ENCODE results near the gene DUSP21. TPM values are rescaled to one million over a fixed set of nuclear protein-coding genes. Genes with fewer than 3 reads are reported as not detected.
A peak's percentile ranks its signal among the peaks of the same experiment; 100 is the strongest.

Gene DUSP21
- polyA plus RNA-seq, 2 donors = not detected

GRCh38 chrX:44874420-44875184, 30.8 kb downstream of the DUSP21 start:
- Histone ChIP-seq H3K27me3 (ENCODE audit: control insufficient read depth in 1 of 2, insufficient read depth in 2 of 2, low read length in 2 of 2) (no peaks in the 10 kb centered on the region), H3K4me1 (ENCODE audit: control insufficient read depth in 2 of 2, insufficient read depth in 2 of 2, low read length in 1 of 2) (no peaks in the 10 kb centered on the region), H3K36me3 (ENCODE audit: control insufficient read depth in 2 of 2, insufficient read depth in 2 of 2, low read length in 1 of 2) (no peaks in the 10 kb centered on the region), H3K9me3 (ENCODE audit: control insufficient read depth in 2 of 2, insufficient read depth in 1 of 2, low read depth in 1 of 2, low read length in 1 of 2) (no peaks in the 10 kb centered on the region), H3K27ac (ENCODE audit: low read depth in 2 of 2, low read length in 1 of 2) (peak overlapping the region; percentile 99), H3K4me3 (ENCODE audit: low read depth in 1 of 2, low read length in 2 of 2) (peak overlapping the region; percentile 86 to 90)
- 0 to 1% methylated on average over 14 of the region's 14 CpGs for whole genome bisulfite sequencing, 2 donors

GRCh38 chrX:44875185-44875489, 31.3 kb downstream of the DUSP21 start:
- peak overlapping the region in 1 of 2 donors; percentile 90 for H3K4me3 ChIP-seq (ENCODE audit: low read depth in 1 of 2, low read length in 2 of 2)
- 7 to 14% methylated on average over 5 of the region's 5 CpGs for WGBS, 2 donors
- no peak overlapping the region for H3K27ac ChIP-seq (ENCODE audit: low read depth in 2 of 2, low read length in 1 of 2)
- H3K4me1 ChIP-seq (ENCODE audit: control insufficient read depth in 2 of 2, insufficient read depth in 2 of 2, low read length in 1 of 2) = no peaks in the 10 kb centered on the region
- no peaks in the 10 kb centered on the region for H3K27me3 ChIP-seq (ENCODE audit: control insufficient read depth in 1 of 2, insufficient read depth in 2 of 2, low read length in 2 of 2)
- H3K9me3 ChIP-seq (ENCODE audit: control insufficient read depth in 2 of 2, insufficient read depth in 1 of 2, low read depth in 1 of 2, low read length in 1 of 2) = no peaks in the 10 kb centered on the region
- no peaks in the 10 kb centered on the region for H3K36me3 ChIP-seq (ENCODE audit: control insufficient read depth in 2 of 2, insufficient read depth in 2 of 2, low read length in 1 of 2)

- Histone ChIP-seq H3K9me3 (ENCODE audit: control insufficient read depth in 2 of 2, insufficient read depth in 1 of 2, low read depth in 1 of 2, low read length in 1 of 2) (no peaks in the 10 kb centered on the region), H3K27ac (ENCODE audit: low read depth in 2 of 2, low read length in 1 of 2) (no peak overlapping the region), H3K27me3 (ENCODE audit: control insufficient read depth in 1 of 2, insufficient read depth in 2 of 2, low read length in 2 of 2) (no peaks in the 10 kb centered on the region), H3K4me1 (ENCODE audit: control insufficient read depth in 2 of 2, insufficient read depth in 2 of 2, low read length in 1 of 2) (no peaks in the 10 kb centered on the region), H3K4me3 (ENCODE audit: low read depth in 1 of 2, low read length in 2 of 2) (peak overlapping the region in 1 of 2 donors; percentile 90), H3K36me3 (ENCODE audit: control insufficient read depth in 2 of 2, insufficient read depth in 2 of 2, low read length in 1 of 2) (no peaks in the 10 kb centered on the region)
- WGBS, 2 donors = 15 to 29% methylated on average over 4 of the region's 4 CpGs
These were observed 32.3 kb downstream of the DUSP21 start for GRCh38 chrX:44876086-44876485.

GRCh38 chrX:44876767-44877166, 32.9 kb downstream of the DUSP21 start:
- H3K36me3 ChIP-seq (ENCODE audit: control insufficient read depth in 2 of 2, insufficient read depth in 2 of 2, low read length in 1 of 2) = no peaks in the 10 kb centered on the region
- 86 to 91% methylated on average over 19 of the region's 19 CpGs for WGBS, 2 donors
- no peak overlapping the region for H3K4me3 ChIP-seq (ENCODE audit: low read depth in 1 of 2, low read length in 2 of 2)
- H3K27me3 ChIP-seq (ENCODE audit: control insufficient read depth in 1 of 2, insufficient read depth in 2 of 2, low read length in 2 of 2) = no peaks in the 10 kb centered on the region
- no peaks in the 10 kb centered on the region for H3K9me3 ChIP-seq (ENCODE audit: control insufficient read depth in 2 of 2, insufficient read depth in 1 of 2, low read depth in 1 of 2, low read length in 1 of 2)
- H3K27ac ChIP-seq (ENCODE audit: low read depth in 2 of 2, low read length in 1 of 2) = no peak overlapping the region
- no peaks in the 10 kb centered on the region for H3K4me1 ChIP-seq (ENCODE audit: control insufficient read depth in 2 of 2, insufficient read depth in 2 of 2, low read length in 1 of 2)

- Histone ChIP-seq H3K4me1 (ENCODE audit: control insufficient read depth in 2 of 2, insufficient read depth in 2 of 2, low read length in 1 of 2) (no peaks in the 10 kb centered on the region), H3K4me3 (ENCODE audit: low read depth in 1 of 2, low read length in 2 of 2) (no peak overlapping the region), H3K9me3 (ENCODE audit: control insufficient read depth in 2 of 2, insufficient read depth in 1 of 2, low read depth in 1 of 2, low read length in 1 of 2) (no peaks in the 10 kb centered on the region), H3K36me3 (ENCODE audit: control insufficient read depth in 2 of 2, insufficient read depth in 2 of 2, low read length in 1 of 2) (no peaks in the 10 kb centered on the region), H3K27me3 (ENCODE audit: control insufficient read depth in 1 of 2, insufficient read depth in 2 of 2, low read length in 2 of 2) (no peaks in the 10 kb centered on the region), H3K27ac (ENCODE audit: low read depth in 2 of 2, low read length in 1 of 2) (no peak overlapping the region)
- WGBS, 2 donors = 72 to 81% methylated on average over 8 of the region's 8 CpGs
These were observed 35.0 kb downstream of the DUSP21 start for GRCh38 chrX:44878780-44879179.

GRCh38 chrX:44881549-44881948, 37.7 kb downstream of the DUSP21 start:
- Histone ChIP-seq H3K4me1 (ENCODE audit: control insufficient read depth in 2 of 2, insufficient read depth in 2 of 2, low read length in 1 of 2) (no peaks in the 10 kb centered on the region), H3K4me3 (ENCODE audit: low read depth in 1 of 2, low read length in 2 of 2) (no peak overlapping the region), H3K27ac (ENCODE audit: low read depth in 2 of 2, low read length in 1 of 2) (no peak overlapping the region), H3K36me3 (ENCODE audit: control insufficient read depth in 2 of 2, insufficient read depth in 2 of 2, low read length in 1 of 2) (no peaks in the 10 kb centered on the region), H3K9me3 (ENCODE audit: control insufficient read depth in 2 of 2, insufficient read depth in 1 of 2, low read depth in 1 of 2, low read length in 1 of 2) (no peaks in the 10 kb centered on the region), H3K27me3 (ENCODE audit: control insufficient read depth in 1 of 2, insufficient read depth in 2 of 2, low read length in 2 of 2) (no peaks in the 10 kb centered on the region)
- WGBS, 2 donors = 88 to 95% methylated on average over 10 of the region's 10 CpGs

DNA sequence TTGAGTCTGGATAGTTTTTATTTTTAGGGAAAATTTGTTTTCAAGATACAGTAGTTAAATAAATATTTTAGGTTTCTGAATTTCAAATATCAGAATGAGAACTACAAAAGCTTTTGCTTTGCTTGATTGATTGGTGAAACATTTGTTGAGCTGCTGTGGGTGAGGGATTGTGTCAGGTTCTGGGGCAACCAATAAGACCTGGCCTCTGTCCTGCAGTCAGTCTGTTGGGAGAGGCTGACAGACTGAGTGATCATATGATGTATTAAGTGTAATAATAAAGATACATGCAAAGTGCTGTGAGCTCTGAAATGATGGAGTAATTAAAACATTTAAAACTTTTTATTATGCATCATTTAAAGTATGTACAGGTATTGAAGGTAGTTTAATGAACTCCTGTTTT, 38.8 kb downstream of the DUSP21 start:
- Histone ChIP-seq H3K36me3 (ENCODE audit: control insufficient read depth in 2 of 2, insufficient read depth in 2 of 2, low read length in 1 of 2) (no peaks in the 10 kb centered on the region), H3K4me1 (ENCODE audit: control insufficient read depth in 2 of 2, insufficient read depth in 2 of 2, low read length in 1 of 2) (no peaks in the 10 kb centered on the region), H3K27me3 (ENCODE audit: control insufficient read depth in 1 of 2, insufficient read depth in 2 of 2, low read length in 2 of 2) (no peaks in the 10 kb centered on the region), H3K4me3 (ENCODE audit: low read depth in 1 of 2, low read length in 2 of 2) (no peak overlapping the region), H3K27ac (ENCODE audit: low read depth in 2 of 2, low read length in 1 of 2) (no peak overlapping the region), H3K9me3 (ENCODE audit: control insufficient read depth in 2 of 2, insufficient read depth in 1 of 2, low read depth in 1 of 2, low read length in 1 of 2) (no peaks in the 10 kb centered on the region)

DNA sequence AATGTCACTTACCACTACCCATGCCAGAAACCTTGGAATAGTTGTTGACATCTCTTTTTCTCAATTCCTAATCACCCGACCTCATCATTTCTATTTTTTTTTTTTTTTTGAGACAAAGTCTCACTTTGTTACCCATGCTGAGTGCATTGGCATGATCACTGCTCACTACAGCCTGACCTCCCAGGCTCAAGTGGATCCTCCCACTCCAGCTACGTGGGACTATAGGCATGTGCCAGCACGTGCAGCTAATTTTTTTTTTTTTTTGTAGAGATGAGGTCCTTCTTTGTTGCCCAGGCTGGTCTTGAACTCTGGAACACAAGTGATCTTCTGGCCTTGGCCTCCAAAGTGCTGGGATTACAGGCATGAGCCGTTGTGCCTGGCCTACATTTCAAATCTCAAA, 41.1 kb downstream of the DUSP21 start:
- Histone ChIP-seq H3K27ac (ENCODE audit: low read depth in 2 of 2, low read length in 1 of 2) (no peak overlapping the region), H3K4me1 (ENCODE audit: control insufficient read depth in 2 of 2, insufficient read depth in 2 of 2, low read length in 1 of 2) (no peaks in the 10 kb centered on the region), H3K27me3 (ENCODE audit: control insufficient read depth in 1 of 2, insufficient read depth in 2 of 2, low read length in 2 of 2) (no peaks in the 10 kb centered on the region), H3K4me3 (ENCODE audit: low read depth in 1 of 2, low read length in 2 of 2) (no peak overlapping the region), H3K36me3 (ENCODE audit: control insufficient read depth in 2 of 2, insufficient read depth in 2 of 2, low read length in 1 of 2) (no peaks in the 10 kb centered on the region), H3K9me3 (ENCODE audit: control insufficient read depth in 2 of 2, insufficient read depth in 1 of 2, low read depth in 1 of 2, low read length in 1 of 2) (no peaks in the 10 kb centered on the region)
- WGBS, 2 donors = 47 to 48% methylated on average over 4 of the region's 4 CpGs

- Histone ChIP-seq H3K4me3 (ENCODE audit: low read depth in 1 of 2, low read length in 2 of 2) (no peak overlapping the region), H3K27ac (ENCODE audit: low read depth in 2 of 2, low read length in 1 of 2) (no peak overlapping the region), H3K9me3 (ENCODE audit: control insufficient read depth in 2 of 2, insufficient read depth in 1 of 2, low read depth in 1 of 2, low read length in 1 of 2) (no peaks in the 10 kb centered on the region), H3K27me3 (ENCODE audit: control insufficient read depth in 1 of 2, insufficient read depth in 2 of 2, low read length in 2 of 2) (no peaks in the 10 kb centered on the region), H3K4me1 (ENCODE audit: control insufficient read depth in 2 of 2, insufficient read depth in 2 of 2, low read length in 1 of 2) (no peaks in the 10 kb centered on the region), H3K36me3 (ENCODE audit: control insufficient read depth in 2 of 2, insufficient read depth in 2 of 2, low read length in 1 of 2) (no peaks in the 10 kb centered on the region)
- WGBS, 2 donors = 79 to 81% methylated on average over 1 of the region's 1 CpG
These were observed 46.0 kb downstream of the DUSP21 start for GRCh38 chrX:44889824-44890223.

GRCh38 chrX:44890247-44890646, 46.4 kb downstream of the DUSP21 start:
- 39 to 54% methylated on average over 3 of the region's 3 CpGs for WGBS, 2 donors
- H3K4me1 ChIP-seq (ENCODE audit: control insufficient read depth in 2 of 2, insufficient read depth in 2 of 2, low read length in 1 of 2) = no peaks in the 10 kb centered on the region
- H3K27ac ChIP-seq (ENCODE audit: low read depth in 2 of 2, low read length in 1 of 2) = no peak overlapping the region
- H3K27me3 ChIP-seq (ENCODE audit: control insufficient read depth in 1 of 2, insufficient read depth in 2 of 2, low read length in 2 of 2) = no peaks in the 10 kb centered on the region
- no peaks in the 10 kb centered on the region for H3K9me3 ChIP-seq (ENCODE audit: control insufficient read depth in 2 of 2, insufficient read depth in 1 of 2, low read depth in 1 of 2, low read length in 1 of 2)
- no peak overlapping the region for H3K4me3 ChIP-seq (ENCODE audit: low read depth in 1 of 2, low read length in 2 of 2)
- no peaks in the 10 kb centered on the region for H3K36me3 ChIP-seq (ENCODE audit: control insufficient read depth in 2 of 2, insufficient read depth in 2 of 2, low read length in 1 of 2)
